Stimulated activated naive CD8-positive, alpha-beta T cell treated with anti-CD3 and anti-CD28 coated beads, Interleukin-15, Interleukin-2, amounts not matched to agents 100 ng/mL and 50 ng/mL, for 24 hours (primary cell): ENCODE results near the gene CLN3.

ENCODE experiments used
- H3K27ac Mint-ChIP-seq: one replicate; pipeline ENCODE4 v1.8.0; 2021; ENCODE audit warnings: mild to moderate bottlenecking, mixed read lengths
- H3K27me3 Mint-ChIP-seq: one replicate; pipeline ENCODE4 v1.8.0; 2021; ENCODE audit warnings: mixed read lengths
- H3K36me3 Mint-ChIP-seq: one replicate; pipeline ENCODE4 v1.8.0; 2021; ENCODE audit warnings: low read depth, mixed read lengths
- H3K4me1 Mint-ChIP-seq: one replicate; pipeline ENCODE4 v1.8.0; 2021; ENCODE audit warnings: low read depth, mixed read lengths
- H3K4me3 Mint-ChIP-seq: one replicate; pipeline ENCODE4 v1.8.0; 2021; ENCODE audit warnings: mild to moderate bottlenecking, mixed read lengths
- H3K9me3 Mint-ChIP-seq: one replicate; pipeline ENCODE4 v1.8.0; 2021; ENCODE audit warnings: mixed read lengths

Gene CLN3

DNA sequence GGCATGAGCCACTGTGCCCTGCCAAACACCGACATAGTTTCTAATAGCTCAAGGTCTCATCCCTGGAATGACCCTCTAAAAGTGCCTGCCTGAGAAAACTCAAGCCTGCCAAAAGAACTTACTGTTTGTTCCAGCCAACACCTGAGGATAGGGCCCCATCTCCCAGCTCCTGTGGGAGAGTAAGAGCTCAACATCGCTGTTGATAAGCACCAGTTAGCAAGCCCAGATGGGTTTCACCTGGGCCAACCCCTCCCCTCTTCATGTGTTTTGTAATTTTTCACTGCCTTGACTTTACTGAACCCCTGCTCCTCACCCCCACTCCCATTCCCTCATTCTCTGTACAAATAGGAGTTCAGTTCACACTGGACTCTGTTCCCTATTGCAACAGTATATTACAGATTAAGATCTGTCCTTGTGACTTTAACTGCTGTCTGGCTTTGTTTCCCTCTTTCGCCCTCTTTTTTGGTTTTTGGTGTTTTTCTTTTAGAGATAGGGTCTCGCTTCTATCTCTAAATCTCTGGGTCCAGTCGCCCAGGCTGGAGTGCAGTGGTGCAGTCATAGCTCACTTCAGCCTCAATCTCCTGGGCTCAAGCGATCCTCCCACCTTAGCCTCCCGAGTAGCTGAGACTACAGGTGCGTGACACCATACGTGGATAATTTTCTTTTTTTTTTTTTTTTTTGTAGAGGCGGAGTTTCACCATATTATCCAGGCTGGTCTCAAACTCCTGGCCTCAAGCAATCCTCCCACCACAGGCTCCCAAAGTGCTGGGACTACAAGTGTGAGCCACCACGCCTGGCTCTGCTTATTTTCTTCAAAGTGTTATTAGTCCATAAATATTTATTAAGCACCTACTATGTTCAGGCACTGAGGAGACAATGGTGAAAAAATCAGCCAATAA lies 34.6 kb upstream of the CLN3 start:
- no peak overlapping the region for H3K27ac Mint-ChIP-seq
- H3K4me3 Mint-ChIP-seq: no peak overlapping the region
- H3K9me3 Mint-ChIP-seq: no peaks in the 10 kb centered on the region
- H3K4me1 Mint-ChIP-seq: peaks cover 10% of the 10 kb centered on the region
- no peaks in the 10 kb centered on the region for H3K36me3 Mint-ChIP-seq
- no peaks in the 10 kb centered on the region for H3K27me3 Mint-ChIP-seq

DNA sequence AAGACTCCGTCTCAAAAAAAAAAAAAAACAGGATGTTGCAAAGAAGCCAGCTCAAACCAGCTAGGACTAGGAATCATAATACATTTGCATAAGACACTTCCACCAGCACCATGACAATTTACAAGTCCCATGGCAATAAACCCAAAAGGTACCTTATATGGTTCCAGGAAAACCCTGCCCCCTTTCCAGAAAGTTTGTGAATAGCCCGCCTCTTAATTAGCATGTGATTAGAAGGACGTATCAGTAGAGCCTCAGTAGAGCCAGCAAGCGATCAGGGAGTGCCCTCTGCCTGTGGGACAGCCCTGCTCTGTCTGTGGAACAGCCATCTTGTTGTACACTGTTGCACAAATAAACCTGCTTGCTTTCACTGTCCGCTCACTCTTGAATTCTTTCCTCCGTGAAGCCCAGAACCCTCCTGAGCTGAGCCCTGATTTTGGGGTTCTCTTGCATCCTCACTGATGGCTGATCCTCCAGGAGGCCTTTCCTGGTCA lies 32.9 kb upstream of the CLN3 start:
- Mint-ChIP-seq H3K27ac (no peak overlapping the region), H3K27me3 (no peaks in the 10 kb centered on the region), H3K4me3 (no peak overlapping the region), H3K9me3 (no peaks in the 10 kb centered on the region), H3K4me1 (peaks cover 10% of the 10 kb centered on the region), H3K36me3 (no peaks in the 10 kb centered on the region)

DNA sequence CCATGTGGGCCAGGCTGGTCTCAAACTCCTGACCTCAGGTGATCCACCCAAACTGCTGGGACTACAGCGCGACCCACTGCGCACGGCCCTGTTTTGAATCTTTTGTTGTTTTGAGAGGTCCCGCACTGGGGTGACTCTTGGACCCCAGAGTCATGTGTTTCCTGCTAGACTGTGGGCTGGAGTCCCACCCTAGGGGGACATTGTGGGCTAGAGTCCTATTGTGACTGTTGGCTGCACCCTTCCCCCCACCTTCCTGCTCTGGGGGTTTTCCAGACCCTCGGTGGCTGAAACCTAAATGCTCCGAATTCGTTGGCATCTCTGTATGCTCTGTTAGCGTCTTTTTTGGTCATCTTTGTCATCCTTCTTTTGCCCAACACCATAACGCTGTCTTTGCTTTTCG lies 30.9 kb upstream of the CLN3 start:
- no peak overlapping the region for H3K4me3 Mint-ChIP-seq
- H3K9me3 Mint-ChIP-seq: no peaks in the 10 kb centered on the region
- H3K36me3 Mint-ChIP-seq: no peaks in the 10 kb centered on the region
- no peak overlapping the region for H3K27ac Mint-ChIP-seq
- no peaks in the 10 kb centered on the region for H3K27me3 Mint-ChIP-seq
- peaks cover 10% of the 10 kb centered on the region for H3K4me1 Mint-ChIP-seq

DNA sequence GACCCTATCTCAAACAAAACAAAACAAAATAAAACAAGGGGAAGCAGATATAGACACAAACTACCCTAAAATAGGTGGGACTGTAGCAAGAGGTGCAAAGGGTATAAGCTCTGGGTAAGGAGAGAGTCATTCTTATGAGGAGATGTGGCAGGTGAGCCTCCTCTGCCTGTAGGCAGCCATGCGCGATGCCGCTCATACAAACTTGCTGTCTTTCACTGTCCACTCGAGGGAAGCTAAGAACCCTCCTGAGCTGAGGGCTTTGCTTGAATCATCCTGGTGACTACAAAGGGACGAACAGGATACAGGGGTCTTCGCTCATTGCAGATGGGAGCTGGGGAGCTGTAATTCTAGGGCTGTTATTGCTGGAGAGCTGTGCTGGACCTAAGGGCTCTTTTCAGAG lies 29.6 kb upstream of the CLN3 start:
- peaks cover 10% of the 10 kb centered on the region for H3K4me1 Mint-ChIP-seq
- no peak overlapping the region for H3K4me3 Mint-ChIP-seq
- no peaks in the 10 kb centered on the region for H3K27me3 Mint-ChIP-seq
- no peaks in the 10 kb centered on the region for H3K36me3 Mint-ChIP-seq
- H3K9me3 Mint-ChIP-seq: no peaks in the 10 kb centered on the region
- no peak overlapping the region for H3K27ac Mint-ChIP-seq

DNA sequence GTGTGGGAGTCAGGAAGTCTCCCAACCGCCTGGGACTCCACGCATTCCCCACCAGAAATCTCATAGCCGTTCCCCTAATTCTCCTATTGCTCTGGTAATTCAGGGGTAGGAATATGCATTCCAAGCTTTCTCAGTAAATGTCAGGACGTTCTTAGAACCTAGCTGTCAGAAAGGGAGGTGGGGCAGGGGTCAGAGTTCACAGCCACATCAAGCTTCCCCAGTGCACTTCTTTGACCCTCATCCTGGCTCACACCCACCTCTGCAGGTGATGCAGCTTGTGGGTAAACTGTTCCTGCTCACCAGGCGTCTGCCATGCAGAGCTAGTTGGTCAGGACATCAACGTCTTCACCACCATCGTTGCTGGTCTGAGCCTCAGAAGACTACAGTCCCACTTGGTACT lies 28.8 kb upstream of the CLN3 start:
- Mint-ChIP-seq H3K27me3 (no peaks in the 10 kb centered on the region), H3K9me3 (no peaks in the 10 kb centered on the region), H3K27ac (no peak overlapping the region), H3K4me3 (no peak overlapping the region), H3K4me1 (peaks cover 10% of the 10 kb centered on the region), H3K36me3 (no peaks in the 10 kb centered on the region)

DNA sequence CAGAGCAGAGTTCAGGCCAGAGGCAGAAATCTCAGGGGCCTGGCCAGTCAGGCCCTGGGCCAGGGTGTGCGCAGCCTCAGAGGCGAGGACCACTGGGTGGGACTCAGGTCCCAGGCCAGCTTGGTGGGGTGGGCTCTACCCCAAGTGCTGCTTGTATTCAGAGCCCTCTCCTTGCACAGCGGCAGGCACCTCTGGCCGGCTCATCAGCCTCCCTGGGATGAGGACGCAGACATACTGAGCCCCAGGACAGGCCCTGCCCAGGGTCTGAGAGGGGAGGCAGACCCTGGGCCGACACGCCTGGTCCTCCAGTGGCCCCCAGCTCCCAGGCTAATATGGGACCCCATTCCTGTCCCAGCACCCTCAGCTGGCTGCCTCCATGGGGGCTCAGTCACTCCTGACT lies 22.4 kb upstream of the CLN3 start:
- H3K27ac Mint-ChIP-seq: no peak overlapping the region

DNA sequence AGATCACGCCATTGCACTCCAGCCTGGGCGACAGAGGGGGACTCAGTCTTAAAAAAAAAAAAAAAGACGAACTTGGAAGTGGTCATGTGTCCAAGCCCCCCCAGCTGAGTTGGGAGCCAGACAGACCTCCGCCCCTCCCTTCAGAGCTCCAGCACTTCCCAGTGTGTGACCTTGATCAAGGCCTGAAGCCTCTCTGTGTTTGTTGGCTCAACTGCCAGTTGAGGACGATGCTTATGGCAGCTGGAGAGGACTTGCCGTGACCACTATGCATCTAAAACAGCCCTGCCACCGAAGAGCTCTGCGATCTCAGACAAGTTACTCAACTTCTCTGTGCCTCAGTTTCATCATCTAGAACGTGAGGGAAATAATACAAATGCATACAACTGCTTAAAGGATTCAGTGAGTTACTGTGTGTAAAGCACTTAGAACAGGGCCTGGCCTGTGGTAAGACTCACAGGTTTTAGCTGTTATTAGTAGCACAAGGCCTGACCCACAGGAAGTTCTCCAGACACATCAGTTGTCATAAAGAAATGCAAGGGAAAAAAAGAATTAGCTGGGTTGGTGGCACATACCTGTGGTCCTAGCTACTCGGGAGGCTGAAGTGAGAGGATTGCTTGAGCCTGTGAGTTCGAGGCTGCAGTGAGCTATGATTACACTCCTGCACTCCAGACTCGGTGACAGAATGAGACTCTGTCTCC lies 21.8 kb upstream of the CLN3 start:
- H3K36me3 Mint-ChIP-seq: no peaks in the 10 kb centered on the region
- peaks cover 4% of the 10 kb centered on the region for H3K4me1 Mint-ChIP-seq
- H3K27me3 Mint-ChIP-seq: no peaks in the 10 kb centered on the region
- no peaks in the 10 kb centered on the region for H3K9me3 Mint-ChIP-seq
- no peak overlapping the region for H3K4me3 Mint-ChIP-seq
- no peak overlapping the region for H3K27ac Mint-ChIP-seq

More for the DNA sequence above, 22.4 kb upstream of the CLN3 start:
- Mint-ChIP-seq H3K27me3 (no peaks in the 10 kb centered on the region), H3K9me3 (no peaks in the 10 kb centered on the region), H3K36me3 (no peaks in the 10 kb centered on the region), H3K4me3 (no peak overlapping the region), H3K4me1 (peaks cover 4% of the 10 kb centered on the region)

DNA sequence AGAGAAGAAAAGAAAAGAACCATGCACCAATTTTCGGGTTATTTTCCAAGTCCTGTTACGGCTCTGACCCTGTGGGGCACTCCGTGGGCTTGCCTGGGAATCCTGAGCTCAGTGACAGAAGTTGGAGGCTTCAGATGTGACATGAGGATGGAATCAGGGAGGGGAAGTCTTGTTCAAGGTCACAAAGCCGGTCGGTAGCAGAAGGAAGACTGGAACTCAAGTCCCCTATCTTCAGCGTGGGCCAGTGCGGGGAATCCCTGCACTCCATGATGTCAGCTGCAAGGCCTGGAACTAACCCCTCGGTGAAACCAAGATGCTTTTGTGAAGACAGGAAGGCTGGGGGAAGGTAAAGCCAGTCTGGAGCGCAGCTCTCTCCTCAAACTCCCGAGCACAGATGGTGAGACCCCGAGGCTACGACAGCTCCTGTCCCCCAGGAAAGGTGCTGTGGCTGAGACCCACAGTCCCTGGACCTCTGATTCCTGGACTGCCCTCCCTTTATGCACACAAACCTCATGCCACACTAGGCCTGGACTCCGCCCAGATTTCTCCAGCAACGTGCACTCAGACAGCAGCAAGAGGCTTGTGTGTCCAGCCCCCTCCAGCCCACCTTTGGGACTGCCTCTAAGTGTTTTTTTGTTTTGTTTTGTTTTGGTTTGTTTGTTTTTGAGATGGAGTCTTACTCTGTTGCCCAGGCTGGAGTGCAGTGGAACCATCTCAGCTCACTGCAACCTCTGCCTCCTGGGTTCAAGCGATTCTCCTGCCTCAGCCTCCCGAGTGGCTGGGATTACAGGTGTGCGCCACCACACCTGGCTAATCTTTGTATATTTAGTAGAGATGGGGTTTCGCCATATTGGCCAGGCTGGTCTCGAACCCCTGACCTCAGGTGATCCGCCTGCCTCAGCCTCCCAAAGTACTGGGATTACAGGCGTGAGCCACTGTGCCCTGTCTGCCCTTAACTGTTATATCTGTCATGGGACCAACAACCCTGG lies 20.2 kb upstream of the CLN3 start:
- Mint-ChIP-seq H3K27me3 (no peaks in the 10 kb centered on the region), H3K4me3 (no peak overlapping the region), H3K4me1 (peaks cover 20% of the 10 kb centered on the region), H3K9me3 (no peaks in the 10 kb centered on the region), H3K36me3 (no peaks in the 10 kb centered on the region), H3K27ac (no peak overlapping the region)

DNA sequence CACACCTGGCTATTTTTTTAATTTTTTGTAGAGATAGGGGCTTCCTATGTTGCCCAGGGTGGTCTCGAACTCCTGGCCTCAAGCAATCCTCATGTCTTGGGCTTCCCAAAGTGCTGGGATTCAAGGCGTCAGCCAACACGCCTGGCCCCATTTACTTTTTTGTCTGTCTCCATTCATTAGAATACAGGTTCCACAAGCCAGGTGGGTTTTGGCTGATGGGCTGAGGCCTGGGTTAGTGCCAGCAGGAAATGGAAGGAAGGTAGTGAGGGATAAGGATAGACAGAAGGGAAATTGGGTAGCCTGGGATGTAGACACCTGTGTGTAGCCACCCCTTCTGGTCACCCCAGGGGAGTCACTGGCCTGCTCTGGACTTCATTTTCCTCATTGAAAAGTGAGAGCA lies 19.2 kb upstream of the CLN3 start:
- Mint-ChIP-seq H3K4me1 (peaks cover 29% of the 10 kb centered on the region), H3K36me3 (no peaks in the 10 kb centered on the region), H3K9me3 (no peaks in the 10 kb centered on the region), H3K27me3 (no peaks in the 10 kb centered on the region), H3K4me3 (no peak overlapping the region), H3K27ac (no peak overlapping the region)

DNA sequence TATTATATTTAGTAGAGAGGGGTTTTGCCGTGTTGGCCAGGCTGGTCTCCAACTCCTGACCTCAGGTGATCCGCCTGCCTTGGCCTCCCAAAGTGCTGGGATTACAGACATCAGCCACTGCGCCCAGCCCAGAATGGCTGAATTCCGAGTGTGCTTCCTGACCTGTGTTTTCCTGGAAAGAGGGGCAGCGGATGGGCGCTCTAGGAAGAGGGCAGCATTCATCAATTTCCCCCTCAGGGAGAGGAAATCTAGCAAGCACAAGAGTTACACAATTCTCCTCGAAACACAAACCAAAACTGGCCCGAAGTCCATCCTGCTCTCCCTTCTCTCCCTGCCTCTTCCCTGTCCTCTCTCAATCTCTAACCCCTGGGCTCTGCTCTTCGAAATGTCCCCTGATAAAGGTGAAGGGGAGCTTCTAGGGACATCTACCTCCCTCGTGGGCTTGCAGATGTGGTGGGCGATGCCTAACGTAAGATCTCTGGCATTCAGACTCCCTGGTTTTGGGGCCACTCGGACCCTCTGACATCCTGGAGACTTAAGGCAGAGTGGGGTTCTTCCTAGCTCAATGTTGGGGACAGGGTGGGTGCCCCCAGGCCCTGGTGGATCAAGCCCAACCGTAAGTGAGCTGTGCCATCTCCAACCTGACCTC lies 13.7 kb upstream of the CLN3 start:
- peaks cover 27% of the 10 kb centered on the region for H3K4me1 Mint-ChIP-seq
- H3K36me3 Mint-ChIP-seq: no peaks in the 10 kb centered on the region
- H3K27ac Mint-ChIP-seq: no peak overlapping the region
- H3K27me3 Mint-ChIP-seq: no peaks in the 10 kb centered on the region
- no peak overlapping the region for H3K4me3 Mint-ChIP-seq
- H3K9me3 Mint-ChIP-seq: no peaks in the 10 kb centered on the region

DNA sequence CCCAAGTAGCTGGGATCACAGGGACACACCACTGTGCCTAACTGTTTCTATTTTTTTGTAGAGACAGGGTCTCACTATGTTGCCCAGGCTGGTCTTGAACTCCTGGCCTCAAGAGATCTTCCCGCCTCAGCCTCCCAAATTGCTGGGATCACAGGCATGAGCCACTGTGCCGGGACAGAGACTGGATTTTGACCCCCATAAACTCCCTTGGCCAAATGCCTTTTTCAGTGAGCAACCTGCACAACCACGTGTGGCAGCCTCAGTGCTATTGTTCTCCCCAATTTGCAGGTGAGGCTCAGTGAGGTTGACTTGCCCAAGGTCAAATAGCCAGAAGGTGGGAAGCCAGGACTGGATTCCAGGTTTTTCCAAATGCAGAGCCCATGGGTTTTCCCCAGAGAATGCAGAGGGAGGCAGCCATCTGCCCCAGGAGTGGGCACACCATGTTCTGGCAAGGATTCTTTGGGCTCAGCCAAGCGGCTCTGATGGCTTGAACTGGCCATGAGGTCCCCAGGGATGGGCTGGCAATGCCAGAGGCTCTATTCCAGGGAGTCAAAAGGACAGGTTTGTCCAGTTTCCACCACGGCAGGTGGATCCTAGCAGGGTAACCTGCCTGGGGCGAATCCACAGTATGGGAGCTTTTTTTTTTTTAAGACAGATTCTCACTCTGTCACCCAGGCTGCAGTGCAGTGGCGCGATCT lies 13.0 kb upstream of the CLN3 start:
- Mint-ChIP-seq H3K36me3 (no peaks in the 10 kb centered on the region), H3K27me3 (no peaks in the 10 kb centered on the region), H3K27ac (no peak overlapping the region), H3K9me3 (no peaks in the 10 kb centered on the region), H3K4me1 (peaks cover 34% of the 10 kb centered on the region), H3K4me3 (no peak overlapping the region)

DNA sequence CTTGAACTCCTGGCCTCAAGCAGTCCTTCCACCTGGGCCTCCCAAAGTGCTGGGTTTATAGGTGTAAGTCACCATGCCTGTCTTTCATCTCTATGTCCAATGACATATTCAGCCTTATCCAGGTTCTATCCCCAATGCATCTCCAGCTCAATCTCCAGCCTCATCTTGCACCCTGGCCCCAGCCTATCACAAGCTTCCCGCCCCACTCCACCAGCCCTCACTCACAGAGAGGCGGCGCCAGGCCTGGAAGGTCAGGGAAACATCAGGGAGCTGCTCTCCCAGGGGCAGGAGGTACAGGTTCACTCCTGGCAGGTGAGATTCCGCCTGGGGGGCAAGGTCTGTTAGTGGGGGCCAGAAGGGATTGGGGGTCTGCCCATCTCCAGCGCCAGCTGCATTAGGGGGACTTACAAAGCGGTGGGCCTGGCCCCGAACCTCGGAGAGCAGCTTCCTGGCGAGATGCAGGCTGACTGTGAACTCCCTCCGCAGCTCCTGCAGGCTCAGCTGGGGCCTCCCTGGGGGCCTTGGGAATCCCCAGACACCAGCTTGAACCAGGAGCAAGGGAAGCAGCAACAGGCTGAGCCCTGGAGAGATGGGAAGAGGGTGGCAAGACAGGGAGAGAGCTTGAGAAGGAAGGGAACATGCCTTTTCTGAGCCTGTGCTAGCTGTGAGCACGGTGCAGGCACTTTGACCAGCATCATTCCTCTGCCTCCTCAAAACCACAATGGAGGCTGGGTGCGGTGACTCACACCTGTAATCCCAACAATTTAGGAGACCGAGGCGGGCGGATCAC lies 11.8 kb upstream of the CLN3 start:
- Mint-ChIP-seq H3K4me1 (peaks cover 36% of the 10 kb centered on the region), H3K27ac (no peak overlapping the region), H3K9me3 (no peaks in the 10 kb centered on the region), H3K27me3 (no peaks in the 10 kb centered on the region), H3K36me3 (no peaks in the 10 kb centered on the region), H3K4me3 (no peak overlapping the region)

DNA sequence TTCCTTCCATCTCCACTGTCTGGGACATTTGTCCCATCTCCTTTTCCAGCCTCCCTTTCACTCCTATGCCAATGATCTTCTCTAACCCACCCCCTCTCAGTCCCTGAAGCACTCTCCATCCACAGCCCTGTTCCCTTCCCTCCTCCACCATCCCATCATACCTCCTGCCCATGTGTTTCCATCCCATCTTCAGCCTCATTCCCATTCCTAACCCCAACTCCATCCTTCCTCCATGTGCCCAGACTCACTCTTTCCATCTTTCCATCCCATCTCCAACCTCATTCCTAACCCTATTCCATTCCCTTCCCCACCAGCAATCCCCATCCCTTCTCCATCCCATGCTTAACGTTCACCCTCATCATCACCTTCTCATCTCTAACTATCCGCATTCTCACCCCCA lies 10.4 kb upstream of the CLN3 start:
- H3K4me1 Mint-ChIP-seq: peaks cover 23% of the 10 kb centered on the region
- no peak overlapping the region for H3K4me3 Mint-ChIP-seq
- H3K9me3 Mint-ChIP-seq: no peaks in the 10 kb centered on the region
- H3K27ac Mint-ChIP-seq: no peak overlapping the region
- H3K36me3 Mint-ChIP-seq: no peaks in the 10 kb centered on the region
- H3K27me3 Mint-ChIP-seq: no peaks in the 10 kb centered on the region
